Medulla oblongata (tissue), 1 donor: ENCODE results near the gene JOSD1.
A peak's percentile ranks its signal among the peaks of the same experiment; 100 is the strongest.
"Not testable (repeated sequence)": the region's sequence is repeated elsewhere in the genome, so short reads cannot be mapped to it uniquely, and the experiment has no call there.

Source experiments
- DNase-seq: peaks from one replicate; pipeline ENCODE4 v3.0.0-alpha.2; 2015; ENCODE audit errors: extremely low spot score

Gene JOSD1

DNA sequence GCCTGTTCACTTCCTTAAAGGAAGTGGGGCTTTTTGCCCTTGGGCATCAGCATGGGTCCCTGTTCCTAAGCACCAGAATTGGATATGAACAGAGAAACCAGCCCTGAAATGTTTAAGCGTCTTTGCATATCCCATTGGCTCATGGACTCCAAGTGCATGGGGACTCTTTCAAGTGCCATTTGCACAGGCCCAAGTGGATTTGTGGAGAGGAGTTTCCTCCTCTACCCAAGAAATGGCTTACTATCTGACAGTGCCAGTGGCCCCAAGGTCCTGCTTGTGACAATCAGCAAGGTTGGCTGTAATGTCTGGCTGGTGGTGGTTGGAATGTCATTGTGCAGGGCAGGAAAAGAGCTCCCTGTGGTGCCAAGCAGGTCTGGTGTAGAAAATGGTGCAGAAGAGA, 15.0 kb downstream of the JOSD1 start:
- no peak for DNase-seq

DNA sequence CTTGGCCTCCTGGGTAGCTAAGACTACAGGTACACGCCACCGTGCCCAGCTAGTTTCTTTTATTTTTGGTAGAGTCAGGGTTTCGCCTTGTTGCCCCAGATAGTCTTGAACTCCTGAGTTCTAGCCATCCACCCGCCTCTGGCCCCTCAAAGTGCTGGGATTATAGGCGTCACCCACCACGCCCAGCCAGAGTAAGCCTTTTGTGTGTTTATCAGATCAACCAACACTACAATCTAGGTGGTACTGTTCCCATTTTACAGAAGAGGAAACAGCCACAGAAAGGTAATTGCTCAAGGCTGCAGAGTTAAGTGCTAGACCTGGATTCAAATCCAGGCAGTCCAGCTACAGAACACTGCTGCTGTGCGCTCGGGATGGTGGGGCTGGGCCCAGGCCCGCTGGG, 15.8 kb downstream of the JOSD1 start:
- no peak for DNase-seq

DNA sequence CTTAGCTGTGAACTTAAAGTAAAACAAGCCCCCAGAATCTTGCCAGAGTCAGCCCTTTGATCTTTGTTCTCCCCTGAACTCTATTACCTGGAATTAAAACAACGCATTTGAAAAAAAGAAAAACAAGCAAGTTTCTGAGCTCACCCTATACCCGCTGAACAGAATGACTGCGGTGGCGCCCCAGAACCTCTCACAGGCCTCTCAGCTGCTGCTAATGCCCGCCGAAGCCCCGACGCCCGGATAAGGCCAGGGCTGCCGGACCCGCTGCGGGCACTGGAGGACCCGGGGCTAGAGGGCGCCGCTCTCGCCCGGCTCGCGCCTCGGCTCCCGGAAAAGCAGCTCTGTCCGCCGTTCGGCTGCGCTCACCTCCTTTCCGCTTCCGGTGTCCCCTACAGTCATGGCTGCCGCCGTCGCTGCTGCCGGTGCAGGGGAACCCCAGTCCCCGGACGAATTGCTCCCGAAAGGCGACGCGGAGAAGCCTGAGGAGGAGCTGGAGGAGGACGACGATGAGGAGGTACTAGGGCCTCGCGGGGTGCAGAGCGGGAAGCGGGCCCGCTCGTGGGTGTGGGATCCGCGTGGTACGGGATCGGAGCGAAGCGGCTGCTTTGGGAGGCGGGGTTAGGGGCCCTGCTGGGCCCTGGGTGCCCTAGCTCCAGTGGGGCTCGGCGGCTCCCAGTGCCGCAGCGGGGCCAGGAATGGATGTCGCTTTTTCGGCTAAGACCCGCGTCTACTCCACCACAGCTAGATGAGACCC, 19.0 kb downstream of the JOSD1 start, which contains the start of gene TOMM22:
TSS of gene TOMM22 (plus strand) at position 376 of the 754 bp plus-strand sequence. CDS start at position 398, 22 bp downstream.
- DNase-seq, result peak; percentile 92

DNA sequence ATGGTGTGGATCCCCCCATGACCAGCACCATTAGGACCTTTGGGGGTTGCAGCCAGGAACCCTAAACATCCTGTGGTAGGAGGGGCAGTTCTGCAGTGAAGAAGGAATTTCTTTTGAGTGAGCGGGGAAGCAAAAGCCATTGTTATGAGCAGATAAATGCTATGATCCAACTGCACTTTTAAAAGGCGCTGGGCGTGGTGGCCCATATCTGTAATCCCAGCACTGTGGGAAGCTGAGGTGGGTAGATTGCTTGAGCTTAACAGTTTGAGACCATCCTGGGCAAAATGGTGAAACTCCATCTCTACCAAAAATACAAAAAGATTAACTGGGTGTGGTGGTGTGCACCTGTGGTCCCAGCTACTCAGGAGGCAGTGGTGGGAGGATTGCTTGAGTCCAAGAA, 24.9 kb downstream of the JOSD1 start:
- DNase-seq, result no peak

DNA sequence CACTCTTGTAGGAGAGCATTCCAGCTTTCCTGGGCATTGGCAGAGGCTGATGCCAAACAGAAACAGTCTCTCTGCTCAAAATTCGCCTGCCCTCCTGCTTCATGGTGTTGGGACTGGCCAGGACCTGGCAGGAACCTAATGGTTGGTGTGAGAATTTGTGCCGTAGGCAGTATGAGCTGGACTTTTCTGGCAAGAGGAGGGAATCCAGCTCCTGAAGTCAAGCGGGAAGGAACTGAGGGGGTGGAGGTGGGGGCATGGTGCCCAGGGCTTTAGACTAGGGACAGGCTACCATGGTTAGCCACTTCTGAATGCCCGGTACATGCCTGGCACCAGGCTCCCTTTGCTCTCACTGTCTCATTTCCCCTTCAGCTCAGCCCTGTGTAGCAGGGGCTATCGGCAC, 25.9 kb downstream of the JOSD1 start:
- peak; percentile 79 for DNase-seq

DNA sequence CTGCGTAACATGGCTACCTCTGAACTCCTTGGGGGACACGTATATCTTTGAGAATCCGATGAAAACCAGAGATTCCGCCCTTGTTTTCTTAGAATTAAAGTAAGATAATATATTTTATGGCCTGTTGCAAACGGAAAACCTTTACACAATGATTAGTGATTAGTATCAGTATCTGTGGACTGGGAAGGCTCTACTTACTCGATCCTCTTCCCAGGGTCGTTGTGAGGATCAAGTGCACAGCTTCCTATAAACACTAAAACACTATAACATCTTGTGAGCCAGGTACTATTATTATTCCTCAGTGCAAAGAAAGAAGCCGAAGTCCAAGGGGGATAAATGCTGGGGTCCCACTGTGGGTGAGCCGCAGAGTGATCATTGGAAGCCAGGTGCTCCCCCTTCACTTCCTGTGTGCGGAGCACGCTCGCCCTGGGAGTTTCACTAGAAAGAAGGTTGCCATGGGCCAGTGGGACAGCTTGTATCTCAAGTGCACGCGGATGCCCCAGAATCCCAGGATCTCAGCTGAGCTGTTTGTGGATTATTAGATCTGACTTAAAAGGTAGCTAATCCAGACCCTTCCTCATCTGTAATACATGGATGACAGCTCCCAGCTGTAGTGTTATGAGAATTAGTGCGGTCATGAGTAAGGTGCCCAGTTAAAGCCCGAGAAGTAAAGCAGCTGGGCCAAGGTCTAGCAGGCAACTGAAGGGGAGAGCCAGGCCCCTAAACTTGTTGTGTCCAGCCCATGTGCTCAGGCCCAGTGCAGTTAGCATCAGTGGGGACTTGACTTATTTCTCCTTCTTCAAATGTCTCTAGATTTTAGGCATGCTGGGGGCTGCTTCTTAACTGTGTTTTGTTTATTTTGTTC, 43.5 kb downstream of the JOSD1 start:
- peak; percentile 42 for DNase-seq

DNA sequence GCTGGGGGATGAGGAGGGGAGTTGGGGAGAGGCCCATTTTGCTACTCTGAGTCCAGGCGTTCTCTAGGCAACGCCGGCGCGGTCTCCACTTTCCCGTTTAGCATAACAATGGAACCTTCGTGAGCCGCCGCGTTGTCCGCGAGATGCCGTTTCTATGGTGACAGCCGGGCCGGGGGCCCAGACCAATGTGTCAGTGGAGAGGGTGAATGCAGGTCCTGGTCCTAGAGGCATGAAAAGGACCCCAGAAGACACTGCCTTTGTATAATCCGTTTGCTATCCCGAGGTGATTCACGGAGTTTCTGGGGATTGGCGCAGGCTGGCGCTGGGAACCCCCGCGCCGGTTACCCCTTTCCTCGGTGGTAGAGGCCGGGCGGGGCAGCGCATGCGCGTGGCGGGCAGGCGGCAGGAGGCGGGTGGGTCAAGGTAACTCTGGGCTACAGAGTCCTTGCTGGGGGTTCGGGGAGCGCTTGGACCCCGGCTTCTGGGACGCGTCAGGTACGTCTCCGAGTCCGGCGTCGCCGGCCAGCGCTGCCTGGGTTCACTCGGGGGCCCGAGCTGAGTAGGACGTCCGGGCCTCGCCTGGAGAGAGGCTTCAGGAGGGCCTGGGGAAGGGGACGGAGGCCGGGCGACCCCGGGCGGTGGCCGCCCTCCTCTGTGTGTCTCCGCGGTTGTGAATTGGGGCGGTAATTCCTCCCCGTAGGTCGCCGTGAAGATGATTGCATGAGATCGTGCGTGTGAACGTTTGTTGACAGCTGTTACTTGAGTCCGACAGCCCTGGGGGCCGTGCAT, 44.3 kb downstream of the JOSD1 start, which contains the start of the genes CBY1 and FAM227A:
TSS of gene CBY1 (plus strand) at position 383 of the 789 bp plus-strand sequence. CDS start 11,417 bp downstream, outside the sequence.
TSS of gene FAM227A (minus strand) at position 137 of the 789 bp plus-strand sequence. CDS start 6,224 bp downstream, outside the sequence.
- DNase-seq, result peak; percentile 93

DNA sequence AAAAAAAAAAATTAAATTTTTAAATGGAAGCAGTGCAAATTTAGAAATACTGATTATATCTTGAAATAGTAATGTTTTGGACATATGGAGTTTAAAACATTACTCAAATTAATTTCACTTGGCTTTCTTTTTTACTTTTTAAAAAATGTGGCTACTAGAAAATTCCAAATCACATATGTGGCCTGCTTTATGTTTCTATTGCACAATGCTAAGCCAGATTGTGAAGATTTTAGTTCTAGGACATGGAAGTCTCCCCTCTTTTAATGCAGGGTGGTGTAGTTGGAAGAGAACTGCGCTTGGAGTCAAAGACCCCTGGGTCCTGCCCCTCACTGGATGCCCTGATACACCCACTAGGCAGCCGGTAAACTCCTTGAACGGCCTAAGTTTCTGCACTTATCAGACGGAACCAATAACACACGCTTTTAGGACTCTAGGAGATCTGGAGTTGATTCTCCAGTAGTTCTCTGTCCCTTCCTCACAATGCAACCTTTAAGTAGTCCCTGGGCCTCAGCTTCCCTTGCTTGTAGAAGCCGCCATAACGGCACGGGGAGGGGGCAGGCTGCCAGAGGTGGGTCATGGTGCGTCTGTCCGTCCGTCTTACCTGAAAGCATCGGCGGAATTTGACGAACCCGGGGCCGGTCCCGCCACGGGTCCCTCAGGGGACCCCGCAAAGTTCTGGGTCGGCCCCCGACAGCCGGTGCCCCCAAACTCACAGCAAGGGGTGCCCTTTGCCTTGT, 45.1 kb downstream of the JOSD1 start:
- peak; percentile 12 for DNase-seq

DNA sequence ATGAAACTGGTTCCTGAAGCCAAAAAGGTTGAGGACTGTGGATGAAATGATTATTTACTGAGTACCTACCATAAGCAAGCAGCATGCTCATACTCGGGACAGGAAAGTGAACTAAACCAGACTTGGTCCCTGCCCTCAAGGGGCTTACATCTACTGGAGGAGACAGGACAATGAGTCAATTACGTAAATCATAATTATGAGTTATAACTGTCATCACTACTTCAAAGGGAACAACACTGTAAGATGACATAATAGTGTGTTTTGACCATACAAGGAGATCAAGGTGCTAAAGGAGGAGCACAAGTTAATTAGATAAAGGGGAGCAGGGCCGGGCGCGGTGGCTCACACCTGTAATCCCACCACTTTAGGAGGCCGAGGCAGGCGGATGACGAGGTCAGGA, 47.0 kb downstream of the JOSD1 start:
- no peak for DNase-seq

DNA sequence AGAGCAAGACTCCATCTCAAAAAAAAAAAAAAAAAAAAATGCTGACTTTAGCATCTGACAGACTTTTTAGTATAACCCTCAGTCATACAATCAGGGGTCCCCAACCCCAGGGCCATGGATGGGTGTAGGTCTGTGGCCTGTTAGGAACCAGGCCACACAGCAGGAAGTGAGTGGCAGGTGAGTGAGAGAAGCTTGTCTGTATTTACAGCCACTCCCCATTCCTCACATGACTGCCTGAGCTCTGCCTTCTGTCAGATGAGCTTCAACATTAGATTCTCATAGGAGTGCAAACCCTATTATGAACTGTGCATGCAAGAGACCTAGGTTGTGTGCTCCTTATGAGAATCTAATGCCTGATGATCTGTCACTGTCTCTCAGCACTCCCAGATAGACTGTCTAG, 47.9 kb downstream of the JOSD1 start:
- no peak for DNase-seq

DNA sequence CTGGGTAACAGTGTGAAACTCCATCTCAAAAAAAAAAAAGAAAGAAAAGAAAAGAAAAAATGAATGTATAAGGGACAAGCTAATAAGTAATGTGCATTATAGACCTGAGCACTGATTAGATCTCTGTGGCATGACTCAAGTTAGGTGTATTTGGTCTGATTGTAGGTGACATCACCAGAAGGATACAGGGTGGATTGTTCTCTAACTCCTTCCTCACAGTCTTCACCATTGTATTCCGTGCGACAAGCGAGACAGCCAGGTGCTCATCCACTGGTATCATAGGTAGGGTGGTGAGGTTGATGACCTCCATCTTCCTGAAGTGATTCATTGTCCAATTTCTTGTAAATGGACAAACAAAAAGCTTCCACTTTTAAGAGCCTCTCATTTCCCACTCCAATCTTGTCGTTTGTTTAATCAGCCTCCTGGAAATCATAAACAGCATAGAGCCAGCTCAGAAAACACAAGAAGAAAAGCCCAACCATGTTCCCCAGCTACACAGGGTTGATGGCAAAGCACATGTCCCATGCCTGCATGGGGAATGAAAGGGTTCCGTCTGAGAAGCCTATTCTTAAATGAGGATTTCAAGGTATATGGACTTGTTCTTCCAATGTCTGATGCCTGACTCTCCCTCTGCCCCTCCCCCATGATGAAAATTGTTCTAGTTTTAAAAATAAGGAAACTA, 50.8 kb downstream of the JOSD1 start:
- no peak for DNase-seq

DNA sequence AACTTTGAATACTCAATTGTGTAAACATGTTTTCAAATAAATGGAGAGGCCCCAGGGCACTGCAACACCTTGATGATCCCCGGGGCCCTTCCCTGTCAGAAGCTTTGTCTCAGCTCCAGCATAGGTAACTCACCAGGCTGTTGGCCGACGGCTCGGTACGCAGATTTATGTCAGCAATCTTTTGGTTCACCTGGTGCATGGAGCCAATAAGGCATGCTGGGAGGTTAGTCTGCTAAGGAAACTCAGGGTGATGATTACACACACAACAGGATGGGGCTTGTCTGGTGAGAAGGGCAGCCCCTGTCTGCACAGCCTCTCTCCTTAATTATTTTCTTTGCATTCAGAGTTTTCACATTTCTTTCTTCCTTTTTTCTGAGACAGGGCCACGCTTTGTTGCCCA, 55.3 kb downstream of the JOSD1 start:
- no peak for DNase-seq

DNA sequence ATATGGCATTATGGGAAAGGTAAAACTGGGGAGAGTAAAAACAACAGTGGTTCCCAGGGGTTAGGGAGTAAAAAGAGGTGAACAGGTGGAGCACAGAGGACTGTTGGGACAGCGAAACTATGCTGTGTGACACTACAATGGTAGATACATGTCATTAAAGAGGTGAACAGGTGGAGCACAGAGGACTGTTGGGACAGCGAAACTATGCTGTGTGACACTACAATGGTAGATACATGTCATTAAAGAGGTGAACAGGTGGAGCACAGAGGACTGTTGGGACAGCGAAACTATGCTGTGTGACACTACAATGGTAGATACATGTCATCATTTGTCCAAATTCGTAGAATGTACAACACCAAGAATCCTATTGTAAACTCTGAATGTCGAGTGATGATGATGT, 56.5 kb downstream of the JOSD1 start:
- not testable (repeated sequence) for DNase-seq

DNA sequence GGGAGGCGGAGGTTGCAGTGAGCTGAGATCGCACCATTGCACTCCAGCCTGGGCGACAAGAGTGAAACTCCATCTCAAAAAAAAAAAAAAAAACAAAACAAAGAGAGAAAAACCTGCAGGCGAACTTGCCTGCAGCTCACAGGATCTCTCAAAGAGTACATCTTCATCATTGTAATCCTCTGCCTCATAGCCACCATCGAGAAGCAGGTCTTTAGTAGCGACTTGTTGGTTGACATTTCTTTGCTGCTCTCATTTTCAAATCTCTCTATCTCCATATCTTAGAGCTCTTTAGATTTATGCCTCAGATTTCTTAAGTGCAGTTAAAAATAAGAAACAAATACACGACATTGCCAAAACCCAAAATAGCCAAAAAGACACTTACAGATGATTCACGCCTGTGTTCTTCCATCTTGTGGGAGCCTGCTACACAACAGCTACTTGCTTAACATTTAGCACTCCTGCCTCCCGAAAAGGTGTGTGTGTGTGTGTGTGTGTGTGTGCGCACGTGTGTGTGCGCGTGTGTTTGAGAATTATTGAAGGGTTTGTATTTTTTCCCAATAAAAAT, 59.2 kb downstream of the JOSD1 start:
- no peak for DNase-seq

DNA sequence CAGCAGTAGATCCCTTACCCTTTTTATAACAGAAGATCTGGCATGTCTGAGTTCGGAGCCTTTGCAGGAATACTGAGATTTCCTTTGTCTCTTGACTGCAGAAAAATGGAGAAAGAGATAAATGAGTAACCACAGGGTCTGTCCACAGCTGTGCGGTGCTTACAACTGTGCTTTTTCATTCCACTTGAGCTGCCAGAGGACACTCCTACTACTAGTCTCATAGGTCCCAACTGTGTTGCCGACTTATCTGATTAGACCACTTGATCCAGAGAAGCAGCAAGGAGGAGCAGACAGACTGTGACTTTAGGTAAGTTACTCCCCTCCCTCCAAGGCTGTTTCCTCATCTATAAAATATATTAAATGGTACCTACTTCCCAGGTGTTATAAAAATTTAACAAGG, 62.0 kb downstream of the JOSD1 start:
- DNase-seq, result peak; percentile 4

DNA sequence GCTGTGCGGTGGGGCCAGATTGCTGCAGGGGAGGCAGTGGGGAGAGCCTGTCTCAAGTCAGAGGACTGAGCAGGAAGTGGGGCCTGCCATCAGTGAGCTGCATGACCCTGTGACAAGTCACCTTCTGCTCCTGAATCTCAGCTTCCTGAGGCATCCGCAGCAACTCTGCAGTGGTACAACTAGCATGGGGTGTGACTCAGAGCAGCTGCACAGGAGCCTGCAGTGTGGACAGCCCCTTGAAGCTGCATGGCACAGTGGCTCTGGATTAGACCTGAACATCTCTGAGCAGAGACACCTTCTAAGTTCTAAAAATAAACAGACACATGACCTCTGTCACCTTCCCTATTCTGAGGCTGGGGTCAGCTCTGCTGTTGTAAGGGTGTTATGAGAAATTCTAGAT, 62.5 kb downstream of the JOSD1 start:
- DNase-seq, result no peak
